A673 (cell line): Measurements from ENCODE around the gene HOXB1.

ENCODE experiments used
- EZH2 ChIP-seq: fragments of 200-600 bp; sonication (generic); IDR thresholded peaks from 2 replicates; pipeline ENCODE4 v1.6.1; 2017; ENCODE audit warnings: borderline replicate concordance, low read depth, mild to moderate bottlenecking, mixed read lengths, antibody characterized with exemption, low read length; ENCODE audit not compliant: poor library complexity, severe bottlenecking
- TF ChIP-seq, protein P1 (sequence below): fragments of 300-800, 200-600 bp; sonication (generic); conservative IDR thresholded peaks from 2 replicates; pipeline ENCODE4 v1.5.1; 2017; ENCODE audit warnings: low read depth, mild to moderate bottlenecking, antibody characterized with exemption, low read length, moderate library complexity, mixed read lengths

- TF ChIP-seq, protein P1, sequence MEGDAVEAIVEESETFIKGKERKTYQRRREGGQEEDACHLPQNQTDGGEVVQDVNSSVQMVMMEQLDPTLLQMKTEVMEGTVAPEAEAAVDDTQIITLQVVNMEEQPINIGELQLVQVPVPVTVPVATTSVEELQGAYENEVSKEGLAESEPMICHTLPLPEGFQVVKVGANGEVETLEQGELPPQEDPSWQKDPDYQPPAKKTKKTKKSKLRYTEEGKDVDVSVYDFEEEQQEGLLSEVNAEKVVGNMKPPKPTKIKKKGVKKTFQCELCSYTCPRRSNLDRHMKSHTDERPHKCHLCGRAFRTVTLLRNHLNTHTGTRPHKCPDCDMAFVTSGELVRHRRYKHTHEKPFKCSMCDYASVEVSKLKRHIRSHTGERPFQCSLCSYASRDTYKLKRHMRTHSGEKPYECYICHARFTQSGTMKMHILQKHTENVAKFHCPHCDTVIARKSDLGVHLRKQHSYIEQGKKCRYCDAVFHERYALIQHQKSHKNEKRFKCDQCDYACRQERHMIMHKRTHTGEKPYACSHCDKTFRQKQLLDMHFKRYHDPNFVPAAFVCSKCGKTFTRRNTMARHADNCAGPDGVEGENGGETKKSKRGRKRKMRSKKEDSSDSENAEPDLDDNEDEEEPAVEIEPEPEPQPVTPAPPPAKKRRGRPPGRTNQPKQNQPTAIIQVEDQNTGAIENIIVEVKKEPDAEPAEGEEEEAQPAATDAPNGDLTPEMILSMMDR: no peak
- TF ChIP-seq EZH2: no peak
Observed at GRCh38 chr17:48563385-48563838, 32.6 kb upstream of the HOXB1 start.
